ENCODE data around the gene ZSCAN31.

DNA sequence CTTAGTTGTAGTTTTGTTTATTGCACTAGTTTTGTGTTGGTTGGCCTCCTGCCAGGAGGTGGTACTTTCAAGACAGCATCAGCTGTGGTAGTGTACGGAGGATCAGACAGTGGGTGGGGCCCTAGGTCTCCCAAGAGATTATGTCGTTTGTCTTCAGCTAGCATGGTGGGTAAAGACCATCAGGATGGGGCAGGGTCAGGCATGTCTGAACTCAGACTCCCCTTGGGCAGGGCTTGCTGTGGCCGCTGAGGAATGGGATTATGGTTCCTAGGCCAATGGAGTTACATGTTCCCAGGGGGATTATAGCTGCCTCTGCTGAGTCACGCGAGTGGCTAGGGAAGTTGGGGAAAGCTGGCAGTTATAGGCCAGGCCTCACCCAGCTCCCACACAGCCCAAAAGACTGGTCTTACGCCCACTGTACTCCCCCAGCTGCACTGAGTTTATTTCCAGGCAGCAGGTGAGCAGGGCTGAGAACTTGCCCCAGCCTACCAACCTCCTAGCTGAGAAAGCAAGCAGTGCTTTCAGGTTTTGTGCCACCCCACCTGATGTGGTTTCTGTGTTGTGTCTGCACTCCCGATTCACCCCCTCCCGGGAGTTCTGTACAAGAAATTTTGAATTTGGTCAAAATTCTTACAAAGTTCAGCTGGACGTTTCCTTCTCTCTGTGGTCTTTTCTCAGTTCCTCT lies 24.7 kb downstream of the ZSCAN31 start:
- TF ChIP-seq TCF7L2 (IDR thresholded peaks at IDR 0.05; ENCODE audit: borderline replicate concordance, extremely low read depth, insufficient read depth, insufficient read length) (no peak), EZH2 (IDR thresholded peaks at IDR 0.05) (no peak)
